HepG2 (cell line): ENCODE measurements around the gene DOCK4. TPM values are rescaled to one million over a fixed set of nuclear protein-coding genes. Genes with fewer than 3 reads are reported as not detected.
A peak's percentile ranks its signal among the peaks of the same experiment; 100 is the strongest.

ENCODE experiments used
- ATAC-seq: fragments of 200-7000 bp; cut with Tn5 transposase; 3 replicates; pipeline ENCODE4 v1.9.1; 2020; ENCODE audit warnings: mild to moderate bottlenecking, moderate library complexity
- BruUV-seq: library from RNA; stranded (reverse); fragments of 400-500 nt; replicated peaks from 2 replicates; lab custom pipeline; 2021; lab: Mats Ljungman, UMichigan
- CTCF ChIA-PET: fragments of 300-600 bp; formaldehyde crosslinking; extraction: SDS; loops from one replicate; lab custom pipeline; 2021; ENCODE audit warnings: low total read pairs, inconsistent platforms, low intra/inter-chr PET ratio; lab: Yijun Ruan, JAX
- POLR2A ChIA-PET: fragments of 350-600 bp; sonication (Branson Sonifier 250); formaldehyde crosslinking; loops from one replicate; lab custom pipeline; 2020; ENCODE audit warnings: antibody characterized with exemption, inconsistent platforms; lab: Yijun Ruan, JAX
- DNase-seq: peaks from one replicate; pipeline ENCODE4 v3.0.0-alpha.2; 2015; ENCODE audit warnings: low spot score
- FAIRE-seq: peaks from 3 replicates; lab custom pipeline; 2011; peaks lifted over from hg19 to GRCh38; lab: Jason Lieb, UNC
- H2AFZ ChIP-seq: one replicate; pipeline ENCODE4 v1.6.1; 2011; ENCODE audit warnings: low read length, inconsistent platforms
- H3K27ac ChIP-seq: fragments of 300-600 bp; 3 replicates; pipeline ENCODE4 v1.8.0; 2011; ENCODE audit warnings: mixed run types, mild to moderate bottlenecking, mixed read lengths, low read length, inconsistent platforms; ENCODE audit not compliant: insufficient read depth; ENCODE audit errors: extremely low read length
- H3K27me3 ChIP-seq, 2 experiments: fragments of 200-600 bp in 1 of 2; 2 replicates in 1 of 2; 3 replicates in 1 of 2; pipeline versions ENCODE4 v1.6.0 to v1.8.0; 2011; ENCODE audit warnings: low read length in 2 of 2, mild to moderate bottlenecking in 2 of 2, moderate library complexity in 2 of 2, inconsistent platforms in 1 of 2; ENCODE audit not compliant: insufficient read depth in 2 of 2, control insufficient read depth in 1 of 2
- H3K36me3 ChIP-seq, 2 experiments: fragments of 200-600 bp in 1 of 2; replicated peaks in 1 of 2; 2 replicates in 1 of 2; 3 replicates in 1 of 2; pipeline versions ENCODE4 v1.5.1 to v1.8.0; 2011; ENCODE audit warnings: low read length in 2 of 2, inconsistent platforms in 1 of 2; ENCODE audit not compliant: insufficient read depth in 2 of 2, control insufficient read depth in 1 of 2
- H3K4me1 ChIP-seq: 2 replicates; pipeline ENCODE4 v1.5.1; 2012; ENCODE audit warnings: low read length, inconsistent platforms; ENCODE audit not compliant: insufficient read depth
- H3K4me2 ChIP-seq: 2 replicates; pipeline ENCODE4 v1.6.0; 2011; ENCODE audit warnings: low read depth, low read length, inconsistent platforms
- H3K4me3 ChIP-seq, 3 experiments: fragments of 200-600 bp in 1 of 3; sonication (generic), shearing (Covaris generic) in 1 of 3; replicated peaks in 1 of 3; 2 replicates each; pipeline ENCODE4 v1.5.1; 2011 to 2016; ENCODE audit warnings: low read length in 3 of 3, inconsistent platforms in 2 of 3, low read depth in 2 of 3, mild to moderate bottlenecking in 2 of 3, control low read depth in 1 of 3, mixed read lengths in 1 of 3; ENCODE audit not compliant: insufficient read depth in 1 of 3
- H3K79me2 ChIP-seq: one replicate; pipeline ENCODE4 v1.6.1; 2011; ENCODE audit warnings: low read length, inconsistent platforms; ENCODE audit not compliant: insufficient read depth
- H3K9ac ChIP-seq: 2 replicates; pipeline ENCODE4 v1.6.0; 2011; ENCODE audit warnings: mild to moderate bottlenecking, low read depth, low read length, inconsistent platforms; ENCODE audit not compliant: insufficient read depth
- H3K9me3 ChIP-seq: 2 replicates; pipeline ENCODE4 v1.5.1; 2012; ENCODE audit warnings: mild to moderate bottlenecking, low read length
- H4K20me1 ChIP-seq: 2 replicates; pipeline ENCODE4 v1.6.0; 2011; ENCODE audit warnings: inconsistent platforms, mild to moderate bottlenecking, low read length, moderate library complexity; ENCODE audit not compliant: insufficient read depth
- AGO1 ChIP-seq: fragments of 200-400 bp; formaldehyde crosslinking; IDR thresholded peaks from 2 replicates; pipeline ENCODE4 v1.6.1; 2017; ENCODE audit warnings: mild to moderate bottlenecking, low read depth, low read length, moderate library complexity; ENCODE audit not compliant: poor library complexity, severe bottlenecking
- ATRX ChIP-seq: sonication (generic); formaldehyde crosslinking; IDR thresholded peaks from 2 replicates; pipeline ENCODE4 v1.4.0; 2020; ENCODE audit warnings: missing genetic modification reagents, borderline replicate concordance
- CREM ChIP-seq, 2 experiments: sonication (generic) in 1 of 2; formaldehyde crosslinking in 1 of 2; IDR thresholded peaks; 2 replicates each; pipeline versions ENCODE4 v1.4.0 to v1.6.1; 2016 to 2020; ENCODE audit warnings: antibody characterized with exemption in 1 of 2, mild to moderate bottlenecking in 1 of 2, missing genetic modification reagents in 1 of 2
- CTCF ChIP-seq: sonication (generic); formaldehyde crosslinking; IDR thresholded peaks from 2 replicates; pipeline ENCODE4 v1.5.0; 2020; ENCODE audit warnings: mild to moderate bottlenecking, missing genetic modification reagents, moderate library complexity
- HBP1 ChIP-seq: IDR thresholded peaks from 2 replicates; pipeline ENCODE4 v1.6.1; 2016; ENCODE audit warnings: low read depth, control low read depth
- STAG1 ChIP-seq: sonication (generic); formaldehyde crosslinking; IDR thresholded peaks from 2 replicates; pipeline ENCODE4 v1.4.0; 2020; ENCODE audit warnings: missing genetic modification reagents
- ZNF792 ChIP-seq: IDR thresholded peaks from 2 replicates; pipeline ENCODE4 v1.6.1; 2016
- WGBS: methylation state at CpG from one replicate; pipeline ENCODE4 v1.1.6; 2017; ENCODE audit warnings: low lambda C conversion rate; 5-methylcytosine and 5-hydroxymethylcytosine counted together
- in situ Hi-C: cut with HindIII; loops from 2 replicates; pipeline ENCODE4 v1.10.0; 2017; ENCODE audit warnings: low pct_unique_long_range_greater_than_20kb; ENCODE audit not compliant: extremely low pct_ligation_motif_present
- intact Hi-C: fragments of 100-400 bp; cut with micrococcal nuclease; formaldehyde crosslinking; loops from one replicate; pipeline ENCODE4 v1.10.0; 2022; ENCODE audit not compliant: unreplicated experiment
- polyA plus RNA-seq, 8 experiments: library from polyadenylated mRNA; depleted of rRNA in 3 of 8; stranded (reverse) in 7 of 8; unstranded in 1 of 8; fragments of >200 nt; fragmentation: Illumina TruSeq in 4 of 8; extraction: Trizol in 4 of 8; gene quantifications; 2 replicates each; pipeline versions ENCODE4 v1.2.1 to v1.2.3, GENCODE V29; 2011 to 2016; ENCODE audit warnings: low read depth in 4 of 8, missing spikeins in 1 of 8, mixed read lengths in 1 of 8; ENCODE audit not compliant: insufficient read depth in 1 of 8
- total RNA-seq, 5 experiments: library from RNA; depleted of rRNA; stranded (reverse); fragments of >200 nt; fragmentation: Illumina TruSeq; extraction: Trizol; gene quantifications; 2 replicates each; pipeline ENCODE4 v1.2.3, GENCODE V29; 2016; ENCODE audit warnings: low read depth in 1 of 5
- TF ChIP-seq, protein P1 (sequence below), 2 experiments: fragments of 450-650 bp in 1 of 2; sonication (generic) in 1 of 2; formaldehyde crosslinking in 1 of 2; IDR thresholded peaks; 2 replicates each; pipeline versions ENCODE4 v1.6.1 to v1.8.0; 2016 to 2022; ENCODE audit warnings: antibody characterized with exemption in 1 of 2, mild to moderate bottlenecking in 1 of 2, missing genetic modification reagents in 1 of 2
- TF ChIP-seq, protein P2 (sequence below): sonication (generic); formaldehyde crosslinking; IDR thresholded peaks from 2 replicates; pipeline ENCODE4 v1.8.1; 2023; ENCODE audit warnings: mild to moderate bottlenecking, missing genetic modification reagents

The DOCK4 gene
- total and polyA plus RNA-seq, 2 of the 13 experiments (the other 11 are each of a cell fraction or from before 2014, with no cell fraction given) = 13.5 to 17.4 TPM

DNA sequence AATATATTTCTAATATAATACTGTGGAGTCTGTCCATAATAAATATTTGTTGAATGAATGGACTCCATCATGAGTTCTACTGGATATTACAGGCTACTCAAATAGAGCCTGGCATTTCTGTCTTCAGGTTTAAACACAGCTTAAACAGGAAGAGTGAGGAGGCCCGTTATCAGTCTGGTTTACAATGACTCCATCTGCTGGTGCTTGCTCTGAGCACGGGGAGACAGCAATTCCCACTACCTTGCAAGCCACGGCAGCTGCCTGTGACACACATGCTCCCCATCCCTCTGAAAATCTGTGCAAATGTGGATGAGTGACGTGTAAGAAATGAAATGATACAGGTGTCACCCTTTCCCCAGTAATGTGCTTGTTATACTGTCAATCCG lies 350.4 kb downstream of the DOCK4 start:
- POLR2A ChIA-PET = interaction anchor here (1.2 kb wide), 1 partner anchor 93 kb away, joined by 3 read pairs; no protein-coding TSS in a partner anchor
- H4K20me1 ChIP-seq = no peaks in the 10 kb centered on the region
- no TSS peak for BruUV-seq
- ATAC-seq (peak; percentile 73), DNase-seq (no peak), FAIRE-seq (no peak)
- no peak overlapping the region for H2AFZ ChIP-seq
- no peaks in the 10 kb centered on the region for H3K79me2 ChIP-seq
- H3K4me1 ChIP-seq = no peaks in the 10 kb centered on the region
- CTCF ChIA-PET = interaction anchor here (1.1 to 2.1 kb wide), 3 partner anchors 92 to 114 kb away, joined by 3 to 15 read pairs (median 9); no protein-coding TSS in a partner anchor
- intact Hi-C loops = loop anchor here (1.0 to 10.0 kb wide), 4 partner anchors 93 to 639 kb away; no protein-coding TSS in a partner anchor
- in situ Hi-C loops = loop anchor here (5.0 kb wide), 1 partner anchor 94 kb away; no protein-coding TSS in a partner anchor
- H3K27me3 ChIP-seq = no peaks in the 10 kb centered on the region
- no peaks in the 10 kb centered on the region for H3K9me3 ChIP-seq
- no peak overlapping the region for H3K27ac ChIP-seq
- H3K36me3 ChIP-seq = peaks cover 6 to 7% of the 10 kb centered on the region in 2 experiments; a peak in 3 of 5 replicates
- 81% methylated on average over 5 of the region's 5 CpGs for WGBS
- no peak overlapping the region for H3K4me3 ChIP-seq
- no peak overlapping the region for H3K9ac ChIP-seq
- H3K4me2 ChIP-seq = no peak overlapping the region
- TF ChIP-seq STAG1 (CRISPR knock-in tag) = peak; percentile 40
- no peak for TF ChIP-seq CREM (IDR thresholded peaks at IDR 0.05)
- TF ChIP-seq CREM (CRISPR knock-in tag; IDR thresholded peaks at IDR 0.05) = no peak
- no peak for TF ChIP-seq HBP1 (CRISPR knock-in tag)
- TF ChIP-seq, protein P1, sequence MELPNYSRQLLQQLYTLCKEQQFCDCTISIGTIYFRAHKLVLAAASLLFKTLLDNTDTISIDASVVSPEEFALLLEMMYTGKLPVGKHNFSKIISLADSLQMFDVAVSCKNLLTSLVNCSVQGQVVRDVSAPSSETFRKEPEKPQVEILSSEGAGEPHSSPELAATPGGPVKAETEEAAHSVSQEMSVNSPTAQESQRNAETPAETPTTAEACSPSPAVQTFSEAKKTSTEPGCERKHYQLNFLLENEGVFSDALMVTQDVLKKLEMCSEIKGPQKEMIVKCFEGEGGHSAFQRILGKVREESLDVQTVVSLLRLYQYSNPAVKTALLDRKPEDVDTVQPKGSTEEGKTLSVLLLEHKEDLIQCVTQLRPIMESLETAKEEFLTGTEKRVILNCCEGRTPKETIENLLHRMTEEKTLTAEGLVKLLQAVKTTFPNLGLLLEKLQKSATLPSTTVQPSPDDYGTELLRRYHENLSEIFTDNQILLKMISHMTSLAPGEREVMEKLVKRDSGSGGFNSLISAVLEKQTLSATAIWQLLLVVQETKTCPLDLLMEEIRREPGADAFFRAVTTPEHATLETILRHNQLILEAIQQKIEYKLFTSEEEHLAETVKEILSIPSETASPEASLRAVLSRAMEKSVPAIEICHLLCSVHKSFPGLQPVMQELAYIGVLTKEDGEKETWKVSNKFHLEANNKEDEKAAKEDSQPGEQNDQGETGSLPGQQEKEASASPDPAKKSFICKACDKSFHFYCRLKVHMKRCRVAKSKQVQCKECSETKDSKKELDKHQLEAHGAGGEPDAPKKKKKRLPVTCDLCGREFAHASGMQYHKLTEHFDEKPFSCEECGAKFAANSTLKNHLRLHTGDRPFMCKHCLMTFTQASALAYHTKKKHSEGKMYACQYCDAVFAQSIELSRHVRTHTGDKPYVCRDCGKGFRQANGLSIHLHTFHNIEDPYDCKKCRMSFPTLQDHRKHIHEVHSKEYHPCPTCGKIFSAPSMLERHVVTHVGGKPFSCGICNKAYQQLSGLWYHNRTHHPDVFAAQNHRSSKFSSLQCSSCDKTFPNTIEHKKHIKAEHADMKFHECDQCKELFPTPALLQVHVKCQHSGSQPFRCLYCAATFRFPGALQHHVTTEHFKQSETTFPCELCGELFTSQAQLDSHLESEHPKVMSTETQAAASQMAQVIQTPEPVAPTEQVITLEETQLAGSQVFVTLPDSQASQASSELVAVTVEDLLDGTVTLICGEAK (IDR thresholded peaks at IDR 0.05) = no peak
- TF ChIP-seq, protein P1 (CRISPR knock-in tag; IDR thresholded peaks at IDR 0.05) = no peak
- no peak for TF ChIP-seq ATRX
- peak; percentile 32 for TF ChIP-seq CTCF
- TF ChIP-seq ZNF792 = no peak
- TF ChIP-seq, protein P2, sequence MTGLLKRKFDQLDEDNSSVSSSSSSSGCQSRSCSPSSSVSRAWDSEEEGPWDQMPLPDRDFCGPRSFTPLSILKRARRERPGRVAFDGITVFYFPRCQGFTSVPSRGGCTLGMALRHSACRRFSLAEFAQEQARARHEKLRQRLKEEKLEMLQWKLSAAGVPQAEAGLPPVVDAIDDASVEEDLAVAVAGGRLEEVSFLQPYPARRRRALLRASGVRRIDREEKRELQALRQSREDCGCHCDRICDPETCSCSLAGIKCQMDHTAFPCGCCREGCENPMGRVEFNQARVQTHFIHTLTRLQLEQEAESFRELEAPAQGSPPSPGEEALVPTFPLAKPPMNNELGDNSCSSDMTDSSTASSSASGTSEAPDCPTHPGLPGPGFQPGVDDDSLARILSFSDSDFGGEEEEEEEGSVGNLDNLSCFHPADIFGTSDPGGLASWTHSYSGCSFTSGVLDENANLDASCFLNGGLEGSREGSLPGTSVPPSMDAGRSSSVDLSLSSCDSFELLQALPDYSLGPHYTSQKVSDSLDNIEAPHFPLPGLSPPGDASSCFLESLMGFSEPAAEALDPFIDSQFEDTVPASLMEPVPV = no peak
- no peak for TF ChIP-seq AGO1
